H1 (cell line): ENCODE measurements around the gene POU2F1. TPM values are rescaled to one million over a fixed set of nuclear protein-coding genes. Genes with fewer than 3 reads are reported as not detected.

Experiments
- CTCF ChIA-PET: fragments of 300-600 bp; sonication (Branson Sonifier 250); formaldehyde crosslinking; loops from one replicate; lab custom pipeline; 2021; ENCODE audit not compliant: partially characterized antibody; lab: Charles Lee
- POLR2A ChIA-PET: fragments of 300-600 bp; sonication (Branson Sonifier 250); formaldehyde crosslinking; loops from one replicate; lab custom pipeline; 2021; ENCODE audit warnings: inconsistent platforms; ENCODE audit not compliant: partially characterized antibody; lab: Charles Lee
- DNase-seq, 2 experiments: peaks; one replicate each; pipeline versions ENCODE4 v3.0.0 to v3.0.0-alpha.2; 2010 to 2022; ENCODE audit warnings: low spot score in 2 of 2, low read depth in 1 of 2, mixed read lengths in 1 of 2
- FAIRE-seq: peaks from 2 replicates; lab custom pipeline; 2011; peaks lifted over from hg19 to GRCh38; lab: Jason Lieb, UNC
- H2AFZ ChIP-seq: 2 replicates; pipeline ENCODE4 v1.8.1; 2012; ENCODE audit warnings: low read length, inconsistent platforms
- H2AK5ac ChIP-seq: 2 replicates; pipeline ENCODE4 v1.6.1; 2013; ENCODE audit warnings: low read depth, low read length
- H2BK120ac ChIP-seq: replicated peaks from 2 replicates; pipeline ENCODE3; 2013; ENCODE audit warnings: low read depth, low read length, inconsistent platforms
- H2BK12ac ChIP-seq: 2 replicates; pipeline ENCODE4 v1.6.1; 2013; ENCODE audit warnings: low read depth, low read length
- H2BK15ac ChIP-seq: 2 replicates; pipeline ENCODE4 v1.6.1; 2013; ENCODE audit warnings: low read length
- H2BK20ac ChIP-seq: 2 replicates; pipeline ENCODE4 v1.6.1; 2013; ENCODE audit warnings: low read length
- H2BK5ac ChIP-seq: 2 replicates; pipeline ENCODE4 v1.6.1; 2013; ENCODE audit warnings: low read depth, low read length
- H3K14ac ChIP-seq: 2 replicates; pipeline ENCODE4 v1.6.1; 2013; ENCODE audit warnings: inconsistent platforms; ENCODE audit not compliant: insufficient read length
- H3K18ac ChIP-seq: 2 replicates; pipeline ENCODE4 v1.6.1; 2013; ENCODE audit warnings: low read length; ENCODE audit errors: extremely low read depth
- H3K23ac ChIP-seq: 2 replicates; pipeline ENCODE4 v1.6.1; 2013; ENCODE audit warnings: inconsistent platforms; ENCODE audit not compliant: insufficient read length
- H3K23me2 ChIP-seq: 2 replicates; pipeline ENCODE4 v1.6.1; 2013; ENCODE audit warnings: low read depth, low read length
- H3K27ac ChIP-seq: 2 replicates; pipeline ENCODE4 v1.6.1; 2011; ENCODE audit warnings: low read depth, low read length, inconsistent platforms
- H3K27me3 ChIP-seq, 4 experiments: replicated peaks in 1 of 4; 1 replicate in 1 of 4; 2 replicates in 3 of 4; pipeline versions ENCODE4 v1.6.1 to v1.8.1; 2011 to 2013; ENCODE audit warnings: low read length in 3 of 4, mild to moderate bottlenecking in 3 of 4, inconsistent platforms in 2 of 4, mixed read lengths in 2 of 4, moderate library complexity in 1 of 4; ENCODE audit not compliant: control insufficient read depth in 3 of 4, insufficient read depth in 3 of 4; ENCODE audit errors: extremely low read depth in 1 of 4
- H3K36me3 ChIP-seq, 4 experiments: 2 replicates each; pipeline versions ENCODE4 v1.6.1 to v1.8.1; 2011 to 2013; ENCODE audit warnings: mild to moderate bottlenecking in 4 of 4, low read length in 3 of 4, moderate library complexity in 2 of 4, control low read depth in 1 of 4, inconsistent platforms in 1 of 4; ENCODE audit not compliant: insufficient read depth in 4 of 4, control insufficient read depth in 2 of 4
- H3K4ac ChIP-seq: replicated peaks from 2 replicates; pipeline ENCODE3; 2013; ENCODE audit warnings: low read length, low read depth, mixed read lengths, inconsistent platforms; ENCODE audit not compliant: insufficient read length
- H3K4me1 ChIP-seq, 4 experiments: replicated peaks in 1 of 4; 1 replicate in 1 of 4; 2 replicates in 3 of 4; pipeline versions ENCODE4 v1.6.1 to v1.8.1; 2011 to 2013; ENCODE audit warnings: low read length in 3 of 4, inconsistent platforms in 2 of 4, mixed read lengths in 1 of 4; ENCODE audit not compliant: insufficient read depth in 4 of 4, control insufficient read depth in 3 of 4
- H3K4me2 ChIP-seq, 2 experiments: 2 replicates each; pipeline versions ENCODE4 v1.6.1 to v1.8.1; 2011 to 2013; ENCODE audit warnings: low read depth in 2 of 2, low read length in 2 of 2, control low read depth in 1 of 2, inconsistent platforms in 1 of 2, mild to moderate bottlenecking in 1 of 2; ENCODE audit not compliant: insufficient read depth in 1 of 2
- H3K4me3 ChIP-seq, 4 experiments: fragments of 200-600, 300-600 bp in 1 of 4; sonication (generic), shearing (Covaris generic), sonication (Bioruptor Twin) in 1 of 4; 2 replicates each; pipeline versions ENCODE4 v1.5.1 to v1.8.1; 2011 to 2016; ENCODE audit warnings: low read length in 4 of 4, low read depth in 3 of 4, control low read depth in 2 of 4, inconsistent platforms in 2 of 4, mild to moderate bottlenecking in 2 of 4, mixed read lengths in 1 of 4, moderate library complexity in 1 of 4; ENCODE audit not compliant: insufficient read depth in 2 of 4; ENCODE audit errors: extremely low read depth in 1 of 4
- H3K56ac ChIP-seq: replicated peaks from 2 replicates; pipeline ENCODE3; 2013; ENCODE audit warnings: low read depth, mild to moderate bottlenecking, mixed read lengths, low read length, inconsistent platforms; ENCODE audit not compliant: insufficient read length
- H3K79me1 ChIP-seq: 2 replicates; pipeline ENCODE4 v1.6.1; 2013; ENCODE audit warnings: low read depth, low read length, control low read depth
- H3K79me2 ChIP-seq, 2 experiments: 2 replicates each; pipeline versions ENCODE4 v1.6.1 to v1.8.1; 2012 to 2013; ENCODE audit warnings: low read length in 2 of 2, mild to moderate bottlenecking in 2 of 2, inconsistent platforms in 1 of 2; ENCODE audit not compliant: insufficient read depth in 2 of 2, control insufficient read depth in 1 of 2
- H3K9ac ChIP-seq, 4 experiments: replicated peaks in 1 of 4; 1 replicate in 1 of 4; 2 replicates in 3 of 4; pipeline versions ENCODE4 v1.6.1 to v1.8.1; 2011 to 2013; ENCODE audit warnings: low read depth in 3 of 4, low read length in 3 of 4, control low read depth in 2 of 4, mild to moderate bottlenecking in 2 of 4, moderate library complexity in 2 of 4, inconsistent platforms in 1 of 4; ENCODE audit errors: extremely low read depth in 1 of 4
- H3K9me3 ChIP-seq, 2 experiments: 2 replicates each; pipeline versions ENCODE4 v1.6.1 to v1.8.1; 2012 to 2013; ENCODE audit warnings: mild to moderate bottlenecking in 2 of 2, moderate library complexity in 2 of 2, control low read depth in 1 of 2, inconsistent platforms in 1 of 2, low read depth in 1 of 2, low read length in 1 of 2, mixed read lengths in 1 of 2; ENCODE audit not compliant: insufficient read depth in 2 of 2
- H4K20me1 ChIP-seq, 2 experiments: replicated peaks in 1 of 2; 2 replicates each; pipeline versions ENCODE3 to v1.8.1; 2011 to 2013; ENCODE audit warnings: inconsistent platforms in 2 of 2, low read length in 2 of 2, mild to moderate bottlenecking in 1 of 2; ENCODE audit not compliant: insufficient read depth in 2 of 2, control insufficient read depth in 1 of 2
- H4K5ac ChIP-seq: 2 replicates; pipeline ENCODE4 v1.6.1; 2013; ENCODE audit warnings: low read length, low read depth, mixed read lengths, inconsistent platforms; ENCODE audit not compliant: insufficient read length
- H4K8ac ChIP-seq: 2 replicates; pipeline ENCODE4 v1.8.0; 2013; ENCODE audit warnings: mild to moderate bottlenecking, moderate library complexity, low read length, inconsistent platforms; ENCODE audit not compliant: insufficient read depth; ENCODE audit errors: extremely low read depth
- H4K91ac ChIP-seq: replicated peaks from 2 replicates; pipeline ENCODE3; 2013; ENCODE audit warnings: low read length, mixed read lengths, inconsistent platforms; ENCODE audit not compliant: insufficient read length
- BACH1 ChIP-seq: IDR thresholded peaks from 2 replicates; pipeline ENCODE4 v1.6.1; 2012; ENCODE audit warnings: low read length, improper control_type of control experiment
- CHD2 ChIP-seq: IDR thresholded peaks from 2 replicates; pipeline ENCODE4 v1.6.1; 2012; ENCODE audit warnings: low read length, improper control_type of control experiment
- EZH2 ChIP-seq: fragments of 200-600 bp; sonication (generic); IDR thresholded peaks from 2 replicates; pipeline ENCODE4 v1.7.1; 2012; ENCODE audit warnings: low read depth, mild to moderate bottlenecking, moderate library complexity, low read length, inconsistent platforms; ENCODE audit not compliant: severe bottlenecking
- GTF2F1 ChIP-seq: IDR thresholded peaks from 2 replicates; pipeline ENCODE4 v1.6.1; 2012; ENCODE audit warnings: low read depth, low read length, improper control_type of control experiment, borderline replicate concordance
- HDAC6 ChIP-seq: IDR thresholded peaks from one replicate; pipeline ENCODE4 v1.7.1; 2012; ENCODE audit warnings: low read depth, mild to moderate bottlenecking, inconsistent platforms, low read length, moderate library complexity
- MAFK ChIP-seq: IDR thresholded peaks from 2 replicates; pipeline ENCODE4 v1.6.1; 2012; ENCODE audit warnings: low read depth, mild to moderate bottlenecking, improper control_type of control experiment, low read length
- NANOG ChIP-seq: IDR thresholded peaks from 2 replicates; pipeline ENCODE4 v1.6.1; 2011; ENCODE audit warnings: low read length, low read depth, mild to moderate bottlenecking, inconsistent platforms; ENCODE audit not compliant: insufficient read depth, poor library complexity, severe bottlenecking
- PHF8 ChIP-seq: fragments of 200-600 bp; sonication (generic); conservative IDR thresholded peaks from 2 replicates; pipeline ENCODE4 v1.7.1; 2012; ENCODE audit warnings: low read depth, mild to moderate bottlenecking, inconsistent platforms, low read length, moderate library complexity
- POU5F1 ChIP-seq: IDR thresholded peaks from 2 replicates; pipeline ENCODE4 v1.6.1; 2011; ENCODE audit warnings: low read depth, mild to moderate bottlenecking, low read length, moderate library complexity
- SIN3A ChIP-seq, 2 experiments: IDR thresholded peaks in 1 of 2; conservative IDR thresholded peaks in 1 of 2; 2 replicates each; pipeline ENCODE4 v1.6.1; 2011 to 2012; ENCODE audit warnings: low read length in 2 of 2, improper control_type of control experiment in 1 of 2, low read depth in 1 of 2, mild to moderate bottlenecking in 1 of 2
- SIRT6 ChIP-seq: IDR thresholded peaks from one replicate; pipeline ENCODE4 v1.7.1; 2012; ENCODE audit warnings: low read length, inconsistent platforms
- SRF ChIP-seq: IDR thresholded peaks from 2 replicates; pipeline ENCODE4 v1.6.1; 2011; ENCODE audit warnings: mild to moderate bottlenecking, low read depth, low read length, moderate library complexity
- WGBS, 2 experiments: shearing (Covaris generic) in 1 of 2; methylation state at CpG; one replicate each; pipeline versions ENCODE4 v1.1.6 to v1.1.7; 2013 to 2015; ENCODE audit warnings: low lambda C conversion rate in 2 of 2, mixed read lengths in 2 of 2, inconsistent platforms in 1 of 2, low coverage in 1 of 2, missing lambda C conversion rate in 1 of 2; ENCODE audit not compliant: insufficient replicate concordance in 2 of 2, insufficient coverage in 1 of 2, insufficient read length in 1 of 2; ENCODE audit errors: extremely low coverage in 1 of 2, missing lambda C conversion rate in 1 of 2; 5-methylcytosine and 5-hydroxymethylcytosine counted together
- polyA plus RNA-seq, 7 experiments: library from polyadenylated mRNA; depleted of rRNA in 3 of 7; stranded (reverse) in 5 of 7; unstranded in 2 of 7; fragments of >200 nt in 5 of 7; fragments of 200-250 nt in 2 of 7; gene quantifications; 1 replicate in 5 of 7; 2 replicates in 1 of 7; 4 replicates in 1 of 7; pipeline versions ENCODE4 v1.2.1 to v1.2.3, GENCODE V29; 2011 to 2013; ENCODE audit warnings: missing spikeins in 2 of 7, mixed read lengths in 2 of 7
- total RNA-seq: library from RNA; stranded (reverse); fragmentation: NEBNext Ultra II Directional; extraction: Animal tissue kit (Norgen Biotek cat#: 25700); gene quantifications from 2 replicates; pipeline ENCODE4 v1.2.1, GENCODE V29; 2021
- TF ChIP-seq, protein P1 (sequence below): IDR thresholded peaks from 2 replicates; pipeline ENCODE4 v1.6.1; 2012; ENCODE audit warnings: low read length, inconsistent platforms

Gene POU2F1
- total and polyA plus RNA-seq, 2 of the 8 experiments (the other 6 are each of a cell fraction or from before 2014, with no cell fraction given), result 37.0 to 57.2 TPM

DNA sequence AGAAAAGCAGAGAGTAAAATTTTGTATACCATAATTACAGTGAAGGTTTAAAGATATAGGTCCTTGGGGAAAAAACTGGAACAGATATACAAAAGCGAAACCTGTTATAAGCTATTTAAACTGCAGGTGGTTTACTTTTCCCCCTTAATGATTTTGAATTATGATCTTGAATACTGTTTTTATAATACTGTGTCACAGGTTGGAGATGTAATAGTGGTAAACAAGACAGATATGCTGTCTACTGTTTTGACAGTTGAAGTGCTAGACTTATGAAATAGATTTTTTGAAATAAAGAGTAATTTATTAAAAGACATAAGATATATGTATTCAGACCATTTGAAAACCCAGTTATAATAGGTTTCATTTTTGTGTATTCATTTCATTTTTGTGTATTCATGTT lies 168.3 kb downstream of the POU2F1 start:
- CTCF ChIA-PET, result interaction anchor here (1.0 to 1.1 kb wide), 2 partner anchors 21 to 28 kb away, joined by 3 read pairs; no protein-coding TSS in a partner anchor
- 89% methylated on average over 1 of the region's 1 CpG; no CpG with 5 or more reads in 1 of the 2 experiments for WGBS, 2 experiments
- H3K4me2 ChIP-seq, result no peak overlapping the region
- H2BK12ac ChIP-seq, result no peak overlapping the region
- H3K23me2 ChIP-seq, result no peaks in the 10 kb centered on the region
- no peaks in the 10 kb centered on the region for H3K9me3 ChIP-seq
- no peak overlapping the region for H3K56ac ChIP-seq
- H3K23ac ChIP-seq, result no peak overlapping the region
- no peak overlapping the region for H3K27ac ChIP-seq
- no peak overlapping the region for H2BK120ac ChIP-seq
- H3K9ac ChIP-seq, result no peak overlapping the region
- no peak overlapping the region for H3K4me3 ChIP-seq
- peaks cover 0 to 45% (median 14%) of the 10 kb centered on the region in 4 experiments; a peak in 6 of 8 replicates for H3K36me3 ChIP-seq
- H3K79me1 ChIP-seq, result no peaks in the 10 kb centered on the region
- no peak overlapping the region for H2BK20ac ChIP-seq
- H3K4ac ChIP-seq, result no peak overlapping the region
- no peak overlapping the region for H2AK5ac ChIP-seq
- no peak overlapping the region for H2BK5ac ChIP-seq
- H3K18ac ChIP-seq, result no peak overlapping the region
- H3K4me1 ChIP-seq, result no peaks in the 10 kb centered on the region
- POLR2A ChIA-PET, result no interaction called here
- H3K79me2 ChIP-seq, result no peaks in the 10 kb centered on the region
- no peak overlapping the region for H2BK15ac ChIP-seq
- H2AFZ ChIP-seq, result no peak overlapping the region
- H4K20me1 ChIP-seq, result no peaks in the 10 kb centered on the region
- H3K27me3 ChIP-seq, result no peaks in the 10 kb centered on the region
- H4K5ac ChIP-seq, result no peak overlapping the region
- no peak overlapping the region for H4K8ac ChIP-seq
- H3K14ac ChIP-seq, result no peak overlapping the region
- H4K91ac ChIP-seq, result no peak overlapping the region
- no peak for FAIRE-seq
- DNase-seq, result no peak
- TF ChIP-seq SIRT6 (no peak), EZH2 (no peak), POU5F1 (no peak), GTF2F1 (no peak), PHF8 (no peak), HDAC6 (no peak), SRF (no peak), NANOG (no peak), MAFK (no peak), SIN3A (conservative IDR thresholded peaks at IDR 0.05 in 1 of 2, IDR thresholded peaks at IDR 0.05 in 1 of 2; ENCODE audit: low read depth in 1 of 2, low read length in 2 of 2) (no peak), CHD2 (no peak), BACH1 (no peak)
- TF ChIP-seq, protein P1, sequence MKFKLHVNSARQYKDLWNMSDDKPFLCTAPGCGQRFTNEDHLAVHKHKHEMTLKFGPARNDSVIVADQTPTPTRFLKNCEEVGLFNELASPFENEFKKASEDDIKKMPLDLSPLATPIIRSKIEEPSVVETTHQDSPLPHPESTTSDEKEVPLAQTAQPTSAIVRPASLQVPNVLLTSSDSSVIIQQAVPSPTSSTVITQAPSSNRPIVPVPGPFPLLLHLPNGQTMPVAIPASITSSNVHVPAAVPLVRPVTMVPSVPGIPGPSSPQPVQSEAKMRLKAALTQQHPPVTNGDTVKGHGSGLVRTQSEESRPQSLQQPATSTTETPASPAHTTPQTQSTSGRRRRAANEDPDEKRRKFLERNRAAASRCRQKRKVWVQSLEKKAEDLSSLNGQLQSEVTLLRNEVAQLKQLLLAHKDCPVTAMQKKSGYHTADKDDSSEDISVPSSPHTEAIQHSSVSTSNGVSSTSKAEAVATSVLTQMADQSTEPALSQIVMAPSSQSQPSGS, result no peak
